Astrocyte (in vitro differentiated cells and primary cell): Measurements from ENCODE around the gene STAT3. TPM values are rescaled to one million over a fixed set of nuclear protein-coding genes. Genes with fewer than 3 reads are reported as not detected.

ENCODE experiments used
- DNase-seq: peaks from one replicate; pipeline ENCODE4 v3.0.0-alpha.2; 2010; ENCODE audit warnings: low read depth
- FAIRE-seq: peaks from 2 replicates; lab custom pipeline; 2011; peaks lifted over from hg19 to GRCh38; lab: Jason Lieb, UNC
- H2AFZ ChIP-seq: 2 replicates; pipeline ENCODE4 v1.6.0; 2012; ENCODE audit warnings: low read depth, low read length, inconsistent platforms
- H3K27ac ChIP-seq: 2 replicates; pipeline ENCODE4 v1.5.1; 2011; ENCODE audit warnings: low read depth, low read length, inconsistent platforms
- H3K27me3 ChIP-seq: 2 replicates; pipeline ENCODE4 v1.6.0; 2011; ENCODE audit warnings: low read length, inconsistent platforms; ENCODE audit not compliant: insufficient read depth
- H3K36me3 ChIP-seq: 2 replicates; pipeline ENCODE4 v1.5.1; 2011; ENCODE audit warnings: low read length, inconsistent platforms; ENCODE audit not compliant: insufficient read depth
- H3K4me1 ChIP-seq: 2 replicates; pipeline ENCODE4 v1.5.1; 2011; ENCODE audit warnings: low read length, inconsistent platforms; ENCODE audit not compliant: insufficient read depth
- H3K4me2 ChIP-seq: 2 replicates; pipeline ENCODE4 v1.6.0; 2012; ENCODE audit warnings: low read length, inconsistent platforms
- H3K4me3 ChIP-seq: 2 replicates; pipeline ENCODE4 v1.5.1; 2011; ENCODE audit warnings: low read depth, mild to moderate bottlenecking, low read length, inconsistent platforms; ENCODE audit not compliant: insufficient read depth
- H3K79me2 ChIP-seq: 2 replicates; pipeline ENCODE4 v1.6.0; 2012; ENCODE audit warnings: mild to moderate bottlenecking, low read length, inconsistent platforms; ENCODE audit not compliant: insufficient read depth
- H3K9ac ChIP-seq: 2 replicates; pipeline ENCODE4 v1.6.0; 2012; ENCODE audit warnings: mild to moderate bottlenecking, low read length, inconsistent platforms
- H3K9me3 ChIP-seq: 2 replicates; pipeline ENCODE4 v1.5.1; 2012; ENCODE audit warnings: low read depth, mild to moderate bottlenecking, low read length, inconsistent platforms; ENCODE audit not compliant: insufficient read depth
- H4K20me1 ChIP-seq: 2 replicates; pipeline ENCODE4 v1.6.0; 2012; ENCODE audit warnings: low read length, inconsistent platforms; ENCODE audit not compliant: insufficient read depth
- H3K27ac Mint-ChIP-seq: one replicate; pipeline ENCODE4 v1.8.0; 2021; ENCODE audit warnings: mild to moderate bottlenecking, mixed read lengths; ENCODE audit not compliant: unreplicated experiment
- H3K27me3 Mint-ChIP-seq: one replicate; pipeline ENCODE4 v1.8.0; 2021; ENCODE audit warnings: low read depth, mixed read lengths; ENCODE audit not compliant: unreplicated experiment
- H3K36me3 Mint-ChIP-seq: one replicate; pipeline ENCODE4 v1.8.0; 2021; ENCODE audit warnings: low read depth, mixed read lengths; ENCODE audit not compliant: unreplicated experiment
- H3K4me1 Mint-ChIP-seq: one replicate; pipeline ENCODE4 v1.8.0; 2021; ENCODE audit warnings: low read depth, mixed read lengths; ENCODE audit not compliant: unreplicated experiment
- H3K4me3 Mint-ChIP-seq: one replicate; pipeline ENCODE4 v1.8.0; 2021; ENCODE audit warnings: mild to moderate bottlenecking, moderate library complexity, mixed read lengths; ENCODE audit not compliant: unreplicated experiment
- H3K9me3 Mint-ChIP-seq: one replicate; pipeline ENCODE4 v1.8.0; 2021; ENCODE audit warnings: mild to moderate bottlenecking, mixed read lengths; ENCODE audit not compliant: unreplicated experiment
- CTCF ChIP-seq: IDR thresholded peaks from 2 replicates; pipeline ENCODE4 v1.5.1; 2011; ENCODE audit warnings: low read depth, mild to moderate bottlenecking, inconsistent platforms, low read length, moderate library complexity; ENCODE audit not compliant: insufficient read depth
- EZH2 ChIP-seq: IDR thresholded peaks from 2 replicates; pipeline ENCODE4 v1.6.1; 2012; ENCODE audit warnings: mild to moderate bottlenecking, low read length, inconsistent platforms; ENCODE audit not compliant: insufficient read depth
- total RNA-seq: library from RNA; stranded (reverse); gene quantifications from 2 replicates; pipeline ENCODE4 v1.2.1, GENCODE V29; 2021

Gene STAT3
- total RNA-seq, 1 donor from 2014 or later = 145 TPM

- peak; percentile 83 for DNase-seq
- peaks cover 14% of the 10 kb centered on the region for H3K36me3 ChIP-seq
- no peak for FAIRE-seq
- Mint-ChIP-seq H3K4me1 (peaks cover 47% of the 10 kb centered on the region), H3K36me3 (peaks cover 13% of the 10 kb centered on the region), H3K27ac (peak overlapping the region; percentile 87), H3K4me3 (peak overlapping the region; percentile 43), H3K9me3 (no peaks in the 10 kb centered on the region), H3K27me3 (no peaks in the 10 kb centered on the region)
- peaks cover 96% of the 10 kb centered on the region for H4K20me1 ChIP-seq
- peak overlapping the region; percentile 53 for H3K4me2 ChIP-seq
- H3K4me3 ChIP-seq = no peak overlapping the region
- H2AFZ ChIP-seq = no peak overlapping the region
- H3K27ac ChIP-seq = peak overlapping the region; percentile 47
- H3K9ac ChIP-seq = peak overlapping the region; percentile 12
- no peaks in the 10 kb centered on the region for H3K9me3 ChIP-seq
- no peaks in the 10 kb centered on the region for H3K27me3 ChIP-seq
- H3K79me2 ChIP-seq = peaks cover 98% of the 10 kb centered on the region
- peaks cover 55% of the 10 kb centered on the region for H3K4me1 ChIP-seq
- TF ChIP-seq CTCF (no peak), EZH2 (no peak)
Measured at GRCh38 chr17:42409523-42410318, 21.5 kb upstream of the STAT3 start.

DNA sequence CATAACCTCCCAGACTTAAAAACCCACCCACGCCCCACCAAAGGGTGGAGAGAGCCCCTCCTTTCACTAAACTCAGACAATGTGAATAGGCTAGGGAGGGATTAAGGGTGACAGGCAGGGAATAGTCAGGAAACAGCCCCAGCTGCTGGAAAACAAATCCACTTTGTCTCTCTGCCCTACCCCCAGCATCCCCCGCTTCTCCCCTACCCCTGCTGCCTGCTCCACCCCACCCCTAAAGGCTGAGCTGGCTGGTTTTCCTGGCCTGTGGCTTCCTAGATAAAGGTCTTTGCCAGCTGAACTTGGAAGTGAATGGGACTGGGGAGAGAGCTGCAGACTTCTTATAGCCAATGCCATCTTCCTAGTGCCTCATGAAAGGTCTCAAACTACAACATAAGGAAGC lies 19.8 kb upstream of the STAT3 start:
- H3K27ac Mint-ChIP-seq = peak overlapping the region; percentile 84
- Histone ChIP-seq H3K4me3 (no peak overlapping the region), H4K20me1 (peaks cover 96% of the 10 kb centered on the region), H3K9me3 (no peaks in the 10 kb centered on the region), H3K9ac (no peak overlapping the region), H2AFZ (no peak overlapping the region), H3K27me3 (no peaks in the 10 kb centered on the region), H3K4me2 (peak overlapping the region; percentile 34), H3K4me1 (peaks cover 47% of the 10 kb centered on the region), H3K79me2 (peaks cover 98% of the 10 kb centered on the region), H3K27ac (no peak overlapping the region), H3K36me3 (peaks cover 24% of the 10 kb centered on the region)
- no peak overlapping the region for H3K4me3 Mint-ChIP-seq
- FAIRE-seq (no peak), DNase-seq (no peak)
- TF ChIP-seq CTCF (no peak), EZH2 (no peak)
- H3K36me3 Mint-ChIP-seq = peaks cover 18% of the 10 kb centered on the region
- no peaks in the 10 kb centered on the region for H3K9me3 Mint-ChIP-seq
- H3K27me3 Mint-ChIP-seq = no peaks in the 10 kb centered on the region
- H3K4me1 Mint-ChIP-seq = peaks cover 43% of the 10 kb centered on the region
